PC-3 (cell line): ENCODE measurements around the gene IFNA7.

Source experiments
- EZH2 ChIP-seq: fragments of 300-600 bp; sonication (generic); IDR thresholded peaks from one replicate; pipeline ENCODE4 v1.6.1; 2017; ENCODE audit warnings: antibody characterized with exemption, mild to moderate bottlenecking, low read length; ENCODE audit not compliant: unreplicated experiment
- TF ChIP-seq, protein P1 (sequence below): fragments of 300-600 bp; sonication (generic); conservative IDR thresholded peaks from 2 replicates; pipeline ENCODE4 v1.5.1; 2017; ENCODE audit warnings: antibody characterized with exemption, low read depth, mild to moderate bottlenecking, low read length

DNA sequence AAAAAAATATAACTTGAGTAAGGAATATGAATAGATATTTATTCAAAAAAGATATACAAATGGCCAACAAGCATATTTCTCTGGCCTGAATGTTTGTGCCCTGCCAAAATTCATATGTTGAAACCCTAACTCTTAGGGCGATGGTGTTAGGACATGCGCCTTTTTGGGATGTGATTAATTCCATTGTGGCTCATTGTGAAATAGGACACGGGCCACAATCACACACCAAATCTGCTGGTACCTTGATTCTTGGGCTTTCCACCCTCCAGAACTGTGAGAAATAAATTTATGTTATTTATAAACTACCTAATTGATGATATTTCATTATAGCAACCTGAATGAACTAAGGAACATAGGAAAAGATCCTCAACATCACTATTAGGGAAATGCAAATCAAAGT, 29.8 kb downstream of the IFNA7 start:
- TF ChIP-seq, protein P1, sequence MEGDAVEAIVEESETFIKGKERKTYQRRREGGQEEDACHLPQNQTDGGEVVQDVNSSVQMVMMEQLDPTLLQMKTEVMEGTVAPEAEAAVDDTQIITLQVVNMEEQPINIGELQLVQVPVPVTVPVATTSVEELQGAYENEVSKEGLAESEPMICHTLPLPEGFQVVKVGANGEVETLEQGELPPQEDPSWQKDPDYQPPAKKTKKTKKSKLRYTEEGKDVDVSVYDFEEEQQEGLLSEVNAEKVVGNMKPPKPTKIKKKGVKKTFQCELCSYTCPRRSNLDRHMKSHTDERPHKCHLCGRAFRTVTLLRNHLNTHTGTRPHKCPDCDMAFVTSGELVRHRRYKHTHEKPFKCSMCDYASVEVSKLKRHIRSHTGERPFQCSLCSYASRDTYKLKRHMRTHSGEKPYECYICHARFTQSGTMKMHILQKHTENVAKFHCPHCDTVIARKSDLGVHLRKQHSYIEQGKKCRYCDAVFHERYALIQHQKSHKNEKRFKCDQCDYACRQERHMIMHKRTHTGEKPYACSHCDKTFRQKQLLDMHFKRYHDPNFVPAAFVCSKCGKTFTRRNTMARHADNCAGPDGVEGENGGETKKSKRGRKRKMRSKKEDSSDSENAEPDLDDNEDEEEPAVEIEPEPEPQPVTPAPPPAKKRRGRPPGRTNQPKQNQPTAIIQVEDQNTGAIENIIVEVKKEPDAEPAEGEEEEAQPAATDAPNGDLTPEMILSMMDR = no peak
- no peak for TF ChIP-seq EZH2
